HepG2 (cell line): ENCODE results near the gene KLF16. TPM values are rescaled to one million over a fixed set of nuclear protein-coding genes. Genes with fewer than 3 reads are reported as not detected.

Experiments used
- ATAC-seq: fragments of 200-7000 bp; cut with Tn5 transposase; 3 replicates; pipeline ENCODE4 v1.9.1; 2020; ENCODE audit warnings: mild to moderate bottlenecking, moderate library complexity
- BruUV-seq: library from RNA; stranded (reverse); fragments of 400-500 nt; replicated peaks from 2 replicates; lab custom pipeline; 2021; lab: Mats Ljungman, UMichigan
- CTCF ChIA-PET: fragments of 300-600 bp; formaldehyde crosslinking; extraction: SDS; loops from one replicate; lab custom pipeline; 2021; ENCODE audit warnings: low total read pairs, inconsistent platforms, low intra/inter-chr PET ratio; lab: Yijun Ruan, JAX
- POLR2A ChIA-PET: fragments of 350-600 bp; sonication (Branson Sonifier 250); formaldehyde crosslinking; loops from one replicate; lab custom pipeline; 2020; ENCODE audit warnings: antibody characterized with exemption, inconsistent platforms; lab: Yijun Ruan, JAX
- DNase-seq: peaks from one replicate; pipeline ENCODE4 v3.0.0-alpha.2; 2015; ENCODE audit warnings: low spot score
- FAIRE-seq: peaks from 3 replicates; lab custom pipeline; 2011; peaks lifted over from hg19 to GRCh38; lab: Jason Lieb, UNC
- H2AFZ ChIP-seq: one replicate; pipeline ENCODE4 v1.6.1; 2011; ENCODE audit warnings: low read length, inconsistent platforms
- H3K27ac ChIP-seq: fragments of 300-600 bp; 3 replicates; pipeline ENCODE4 v1.8.0; 2011; ENCODE audit warnings: mixed run types, mild to moderate bottlenecking, mixed read lengths, low read length, inconsistent platforms; ENCODE audit not compliant: insufficient read depth; ENCODE audit errors: extremely low read length
- H3K27me3 ChIP-seq, 2 experiments: fragments of 200-600 bp in 1 of 2; 2 replicates in 1 of 2; 3 replicates in 1 of 2; pipeline versions ENCODE4 v1.6.0 to v1.8.0; 2011; ENCODE audit warnings: low read length in 2 of 2, mild to moderate bottlenecking in 2 of 2, moderate library complexity in 2 of 2, inconsistent platforms in 1 of 2; ENCODE audit not compliant: insufficient read depth in 2 of 2, control insufficient read depth in 1 of 2
- H3K36me3 ChIP-seq, 2 experiments: fragments of 200-600 bp in 1 of 2; replicated peaks in 1 of 2; 2 replicates in 1 of 2; 3 replicates in 1 of 2; pipeline versions ENCODE4 v1.5.1 to v1.8.0; 2011; ENCODE audit warnings: low read length in 2 of 2, inconsistent platforms in 1 of 2; ENCODE audit not compliant: insufficient read depth in 2 of 2, control insufficient read depth in 1 of 2
- H3K4me1 ChIP-seq: 2 replicates; pipeline ENCODE4 v1.5.1; 2012; ENCODE audit warnings: low read length, inconsistent platforms; ENCODE audit not compliant: insufficient read depth
- H3K4me2 ChIP-seq: 2 replicates; pipeline ENCODE4 v1.6.0; 2011; ENCODE audit warnings: low read depth, low read length, inconsistent platforms
- H3K4me3 ChIP-seq, 3 experiments: fragments of 200-600 bp in 1 of 3; sonication (generic), shearing (Covaris generic) in 1 of 3; replicated peaks in 1 of 3; 2 replicates each; pipeline ENCODE4 v1.5.1; 2011 to 2016; ENCODE audit warnings: low read length in 3 of 3, inconsistent platforms in 2 of 3, low read depth in 2 of 3, mild to moderate bottlenecking in 2 of 3, control low read depth in 1 of 3, mixed read lengths in 1 of 3; ENCODE audit not compliant: insufficient read depth in 1 of 3
- H3K79me2 ChIP-seq: one replicate; pipeline ENCODE4 v1.6.1; 2011; ENCODE audit warnings: low read length, inconsistent platforms; ENCODE audit not compliant: insufficient read depth
- H3K9ac ChIP-seq: 2 replicates; pipeline ENCODE4 v1.6.0; 2011; ENCODE audit warnings: mild to moderate bottlenecking, low read depth, low read length, inconsistent platforms; ENCODE audit not compliant: insufficient read depth
- H3K9me3 ChIP-seq: 2 replicates; pipeline ENCODE4 v1.5.1; 2012; ENCODE audit warnings: mild to moderate bottlenecking, low read length
- H4K20me1 ChIP-seq: 2 replicates; pipeline ENCODE4 v1.6.0; 2011; ENCODE audit warnings: inconsistent platforms, mild to moderate bottlenecking, low read length, moderate library complexity; ENCODE audit not compliant: insufficient read depth
- AGO2 ChIP-seq: fragments of 200-400 bp; formaldehyde crosslinking; optimal IDR thresholded peaks from 2 replicates; pipeline ENCODE3; 2017; ENCODE audit warnings: mild to moderate bottlenecking, low read depth, low read length, moderate library complexity
- HNF4G ChIP-seq, 2 experiments: sonication (generic) in 1 of 2; formaldehyde crosslinking in 1 of 2; IDR thresholded peaks; 2 replicates each; pipeline versions ENCODE4 v1.4.0 to v1.6.1; 2011 to 2020; ENCODE audit warnings: borderline replicate concordance in 2 of 2, low read depth in 2 of 2, mild to moderate bottlenecking in 2 of 2, low read length in 1 of 2, missing genetic modification reagents in 1 of 2, moderate library complexity in 1 of 2
- KAT2B ChIP-seq: fragments of 150-350 bp; IDR thresholded peaks from 2 replicates; pipeline ENCODE4 v1.6.1; 2014; ENCODE audit warnings: low read depth, low read length, borderline replicate concordance
- RBM22 ChIP-seq: fragments of 200-400 bp; formaldehyde crosslinking; optimal IDR thresholded peaks from 2 replicates; pipeline ENCODE3; 2017; ENCODE audit warnings: mild to moderate bottlenecking, low read length, moderate library complexity
- ZNF589 ChIP-seq: sonication (generic); formaldehyde crosslinking; conservative IDR thresholded peaks from 2 replicates; pipeline ENCODE4 v1.8.0; 2022; ENCODE audit warnings: mild to moderate bottlenecking, moderate library complexity, missing genetic modification reagents
- WGBS: methylation state at CpG from one replicate; pipeline ENCODE4 v1.1.6; 2017; ENCODE audit warnings: low lambda C conversion rate; 5-methylcytosine and 5-hydroxymethylcytosine counted together
- in situ Hi-C: cut with HindIII; loops from 2 replicates; pipeline ENCODE4 v1.10.0; 2017; ENCODE audit warnings: low pct_unique_long_range_greater_than_20kb; ENCODE audit not compliant: extremely low pct_ligation_motif_present
- intact Hi-C: fragments of 100-400 bp; cut with micrococcal nuclease; formaldehyde crosslinking; loops from one replicate; pipeline ENCODE4 v1.10.0; 2022; ENCODE audit not compliant: unreplicated experiment
- polyA plus RNA-seq, 8 experiments: library from polyadenylated mRNA; depleted of rRNA in 3 of 8; stranded (reverse) in 7 of 8; unstranded in 1 of 8; fragments of >200 nt; fragmentation: Illumina TruSeq in 4 of 8; extraction: Trizol in 4 of 8; gene quantifications; 2 replicates each; pipeline versions ENCODE4 v1.2.1 to v1.2.3, GENCODE V29; 2011 to 2016; ENCODE audit warnings: low read depth in 4 of 8, missing spikeins in 1 of 8, mixed read lengths in 1 of 8; ENCODE audit not compliant: insufficient read depth in 1 of 8
- total RNA-seq, 5 experiments: library from RNA; depleted of rRNA; stranded (reverse); fragments of >200 nt; fragmentation: Illumina TruSeq; extraction: Trizol; gene quantifications; 2 replicates each; pipeline ENCODE4 v1.2.3, GENCODE V29; 2016; ENCODE audit warnings: low read depth in 1 of 5

KLF16 gene
- total and polyA plus RNA-seq, 2 of the 13 experiments (the other 11 are each of a cell fraction or from before 2014, with no cell fraction given), result 3.5 to 6.7 TPM

DNA sequence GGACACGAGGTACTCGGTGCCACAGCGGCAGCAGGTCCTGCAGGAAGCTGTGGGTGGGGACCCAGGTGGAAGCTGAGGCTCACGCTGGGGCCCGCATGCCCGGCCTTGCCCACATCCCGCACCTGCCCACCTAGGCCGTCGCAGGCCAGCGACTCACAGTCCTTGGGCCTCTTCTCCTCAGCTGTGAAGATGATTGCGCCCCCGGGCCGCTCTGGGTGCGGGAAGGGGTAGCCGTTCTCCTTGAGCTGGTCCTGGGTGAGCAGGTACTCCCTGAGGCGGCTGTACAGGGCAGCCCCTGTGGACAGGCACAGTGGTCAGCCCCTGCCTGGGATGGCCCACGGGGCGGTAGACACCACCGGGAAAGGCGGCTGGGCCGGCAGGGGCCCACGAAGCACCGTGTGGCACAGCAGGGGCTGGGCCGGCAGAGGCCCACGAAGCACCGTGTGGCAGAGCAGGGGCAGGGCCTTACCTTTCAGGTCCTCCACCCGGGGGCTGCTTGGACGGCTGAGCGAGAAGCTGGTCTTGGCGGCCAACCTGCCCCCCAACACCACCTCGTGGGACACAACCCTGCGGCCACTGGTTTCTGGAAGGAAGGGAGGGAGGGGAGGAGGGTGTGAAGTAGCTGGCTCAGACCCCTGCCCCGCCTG is 44.7 kb downstream of the KLF16 start:
- intact Hi-C loops, result no loop called here
- ChIA-PET CTCF (no interaction called here), POLR2A (no interaction called here)
- Histone ChIP-seq H3K79me2 (no peaks in the 10 kb centered on the region), H4K20me1 (no peaks in the 10 kb centered on the region), H3K4me1 (peaks cover 5% of the 10 kb centered on the region), H3K4me3 (no peak overlapping the region), H2AFZ (no peak overlapping the region), H3K4me2 (no peak overlapping the region), H3K9me3 (no peaks in the 10 kb centered on the region), H3K9ac (no peak overlapping the region), H3K27ac (no peak overlapping the region), H3K36me3 (peaks cover 35 to 47% of the 10 kb centered on the region in 2 experiments), H3K27me3 (no peaks in the 10 kb centered on the region)
- no peak for ATAC-seq
- no TSS peak for BruUV-seq
- DNase-seq, result no peak
- in situ Hi-C loops, result no loop called here
- FAIRE-seq, result no peak
- 100% methylated on average over 5 of the region's 33 CpGs for WGBS
- no peak for TF ChIP-seq ZNF589 (CRISPR knock-in tag)
- TF ChIP-seq AGO2, result peak; percentile 15

DNA sequence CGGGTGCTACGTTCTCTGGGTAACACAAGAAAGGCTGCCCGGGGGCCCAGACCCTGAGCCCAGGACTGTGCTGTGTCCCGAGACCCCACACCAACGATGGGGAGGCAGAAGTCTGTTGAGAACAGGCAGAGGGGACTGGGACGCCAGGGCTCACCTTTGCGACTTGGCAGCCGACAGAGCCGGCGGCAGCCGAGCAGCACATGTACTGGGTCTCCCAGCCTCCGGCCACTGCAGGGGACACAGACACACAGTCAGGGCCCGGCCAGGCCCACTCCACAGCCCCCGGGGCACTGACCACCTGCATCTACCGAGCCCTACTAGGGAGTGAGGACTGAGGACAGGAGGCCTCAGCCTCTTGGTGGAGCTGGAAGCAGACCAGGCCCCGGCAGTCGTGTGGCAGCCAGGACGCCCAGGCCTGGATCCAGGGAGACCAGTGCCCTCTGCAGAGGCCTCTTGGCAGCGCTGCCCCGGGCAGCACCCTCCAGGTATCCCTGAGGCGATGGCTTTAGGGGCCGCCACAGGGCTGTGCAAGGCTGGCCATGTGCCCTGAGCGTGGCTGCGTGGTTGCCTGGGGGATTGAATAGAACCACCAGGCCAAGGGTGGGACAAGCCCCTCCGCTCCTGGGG is 45.7 kb downstream of the KLF16 start:
- in situ Hi-C loops, result no loop called here
- Histone ChIP-seq H3K9me3 (no peaks in the 10 kb centered on the region), H3K79me2 (no peaks in the 10 kb centered on the region), H3K9ac (no peak overlapping the region), H3K36me3 (peaks cover 32 to 41% of the 10 kb centered on the region in 2 experiments), H4K20me1 (no peaks in the 10 kb centered on the region), H3K27ac (no peak overlapping the region), H3K4me2 (no peak overlapping the region), H3K4me3 (no peak overlapping the region), H2AFZ (no peak overlapping the region), H3K4me1 (peaks cover 12% of the 10 kb centered on the region), H3K27me3 (no peaks in the 10 kb centered on the region)
- no TSS peak for BruUV-seq
- no peak for DNase-seq
- intact Hi-C loops, result no loop called here
- WGBS, result 98% methylated on average over 10 of the region's 25 CpGs
- ATAC-seq, result no peak
- TF ChIP-seq HNF4G (IDR thresholded peaks at IDR 0.05; ENCODE audit: borderline replicate concordance, low read depth, low read length), result no peak
- TF ChIP-seq HNF4G (CRISPR knock-in tag; IDR thresholded peaks at IDR 0.05; ENCODE audit: borderline replicate concordance, low read depth), result no peak
- TF ChIP-seq RBM22, result peak; percentile 44
- TF ChIP-seq KAT2B, result no peak
- no peak for FAIRE-seq
- ChIA-PET CTCF (no interaction called here), POLR2A (no interaction called here)
